ENCODE data around the gene KLHDC7B. TPM values are rescaled to one million over a fixed set of nuclear protein-coding genes. Genes with fewer than 3 reads are reported as not detected.
A peak's percentile ranks its signal among the peaks of the same experiment; 100 is the strongest.

The KLHDC7B gene
- total and polyA plus RNA-seq, 2 of the 13 experiments (the other 11 are each of a cell fraction or from before 2014, with no cell fraction given) = 0.11 TPM; not detected in 1

- 0 out of 2 replicates have a peak, but pooled peaks have one; percentile 1 for TF ChIP-seq RNF2 (conservative IDR thresholded peaks at IDR 0.05; ENCODE audit: low read depth)
- TF ChIP-seq ZBTB46 (CRISPR knock-in tag; IDR thresholded peaks at IDR 0.05; ENCODE audit: borderline replicate concordance) = no peak
- no peak for TF ChIP-seq SMAD3 (CRISPR knock-in tag; IDR thresholded peaks at IDR 0.05)
- peak; percentile 56 for TF ChIP-seq NCOR1 (IDR thresholded peaks at IDR 0.05; ENCODE audit: borderline replicate concordance, low read length)
- TF ChIP-seq HMGXB4 (CRISPR knock-in tag; IDR thresholded peaks at IDR 0.05; ENCODE audit: borderline replicate concordance in 1 of 2, low read depth in 1 of 2) = peak; percentile 38 to 72; a peak in 3 of 4 replicates
- no peak for TF ChIP-seq PAWR (CRISPR knock-in tag; IDR thresholded peaks at IDR 0.05; ENCODE audit: borderline replicate concordance)
- TF ChIP-seq ZNF503 (CRISPR knock-in tag; IDR thresholded peaks at IDR 0.05) = no peak
- no peak; the same call in 1 of the 2 replicates for TF ChIP-seq JUN (CRISPR knock-in tag; IDR thresholded peaks at IDR 0.05)
- TF ChIP-seq ZNF17 (CRISPR knock-in tag; IDR thresholded peaks at IDR 0.05) = no peak
- peak; percentile 45; the same call in 1 of the 2 replicates for TF ChIP-seq KMT2A (CRISPR knock-in tag; IDR thresholded peaks at IDR 0.05)
- TF ChIP-seq HOMEZ (CRISPR knock-in tag; IDR thresholded peaks at IDR 0.05; ENCODE audit: low read depth) = no peak
- no peak for TF ChIP-seq NKX3-1 (CRISPR knock-in tag; IDR thresholded peaks at IDR 0.05)
- TF ChIP-seq DPF2 (CRISPR knock-in tag; IDR thresholded peaks at IDR 0.05; ENCODE audit: borderline replicate concordance, low read depth) = no peak
- peak; percentile 10; the same call in 1 of the 2 replicates for TF ChIP-seq ZNF691 (CRISPR knock-in tag; IDR thresholded peaks at IDR 0.05; ENCODE audit: borderline replicate concordance, low read depth)
- TF ChIP-seq ZKSCAN8 (CRISPR knock-in tag; IDR thresholded peaks at IDR 0.05; ENCODE audit: borderline replicate concordance) = no peak
- peak; percentile 45 for TF ChIP-seq ASH2L (IDR thresholded peaks at IDR 0.05; ENCODE audit: insufficient read length, low read depth, low read length)
- no peak for TF ChIP-seq ZNF580 (CRISPR knock-in tag; IDR thresholded peaks at IDR 0.05; ENCODE audit: borderline replicate concordance, low read depth)
- TF ChIP-seq ETV6 (CRISPR knock-in tag; conservative IDR thresholded peaks at IDR 0.05) = no peak
- no peak; the same call in 1 of the 2 replicates for TF ChIP-seq ZNF556 (CRISPR knock-in tag; IDR thresholded peaks at IDR 0.05; ENCODE audit: borderline replicate concordance)
- no peak for TF ChIP-seq ZMAT5 (CRISPR knock-in tag; IDR thresholded peaks at IDR 0.05; ENCODE audit: borderline replicate concordance, low read depth)
- peak; percentile 21 for TF ChIP-seq ZBTB7A (CRISPR knock-in tag; IDR thresholded peaks at IDR 0.05)
These were observed 15.2 kb upstream of the KLHDC7B start (continued) for GRCh38 chr22:50530580-50530876.
